ENCODE results near the gene GLIS1.

GLIS1 gene

DNA sequence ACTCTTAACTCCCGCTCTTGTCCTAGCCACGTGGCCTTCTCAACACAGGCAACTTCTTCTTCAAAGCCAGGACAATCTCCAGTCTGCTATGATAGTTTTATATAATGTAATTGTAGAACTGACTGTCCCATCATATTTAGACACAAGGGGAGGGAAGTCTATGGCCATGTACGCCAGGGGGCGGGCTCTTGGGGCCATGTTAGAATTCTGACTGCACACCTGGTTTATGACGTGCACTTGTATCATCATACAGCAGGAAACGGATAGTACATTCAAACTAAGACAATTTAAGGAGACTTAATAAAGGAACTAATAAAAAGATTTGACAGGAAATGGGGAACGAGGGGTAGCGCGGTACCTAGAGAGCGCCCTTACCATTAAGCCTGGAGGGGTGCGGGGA is 258.3 kb downstream of the GLIS1 start:
- 95 to 96% methylated on average over 11 of the region's 11 CpGs for WGBS, 2 experiments
- Histone ChIP-seq H3K4me3 (ENCODE audit: insufficient read depth, low read depth, low read length) (no peak overlapping the region), H3K4me1 (ENCODE audit: control insufficient read depth, insufficient read depth, low read length) (no peaks in the 10 kb centered on the region), H3K27me3 (ENCODE audit: control insufficient read depth, insufficient read depth, low read length, poor library complexity, severe bottlenecking) (no peaks in the 10 kb centered on the region), H3K9me3 (ENCODE audit: control insufficient read depth, low read length) (no peaks in the 10 kb centered on the region), H3K36me3 (ENCODE audit: control insufficient read depth, insufficient read depth, low read length) (no peaks in the 10 kb centered on the region), H3K27ac (ENCODE audit: insufficient read depth, low read depth, low read length, poor library complexity, severe bottlenecking) (no peak overlapping the region)

DNA sequence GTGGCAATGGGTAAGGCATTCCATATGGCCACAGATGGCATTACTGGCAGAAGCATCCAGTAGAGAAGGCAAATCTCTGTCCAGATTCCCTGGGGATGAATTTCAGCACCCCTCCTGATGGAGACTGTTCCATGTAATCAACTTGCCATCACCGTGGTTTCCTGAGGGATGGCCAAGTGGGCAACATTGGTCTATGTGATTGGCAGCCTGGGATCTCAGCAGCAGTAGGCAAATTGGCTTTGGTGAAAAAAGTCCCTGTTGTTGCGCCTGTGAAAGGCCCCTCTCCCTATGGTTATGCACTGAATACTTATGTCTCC is 260.5 kb downstream of the GLIS1 start:
- Histone ChIP-seq H3K4me3 (ENCODE audit: insufficient read depth, low read depth, low read length) (no peak overlapping the region), H3K9me3 (ENCODE audit: control insufficient read depth, low read length) (no peaks in the 10 kb centered on the region), H3K4me1 (ENCODE audit: control insufficient read depth, insufficient read depth, low read length) (no peaks in the 10 kb centered on the region), H3K36me3 (ENCODE audit: control insufficient read depth, insufficient read depth, low read length) (no peaks in the 10 kb centered on the region), H3K27ac (ENCODE audit: insufficient read depth, low read depth, low read length, poor library complexity, severe bottlenecking) (no peak overlapping the region), H3K27me3 (ENCODE audit: control insufficient read depth, insufficient read depth, low read length, poor library complexity, severe bottlenecking) (no peaks in the 10 kb centered on the region)
- WGBS, 2 experiments: 92 to 94% methylated on average over 2 of the region's 2 CpGs

DNA sequence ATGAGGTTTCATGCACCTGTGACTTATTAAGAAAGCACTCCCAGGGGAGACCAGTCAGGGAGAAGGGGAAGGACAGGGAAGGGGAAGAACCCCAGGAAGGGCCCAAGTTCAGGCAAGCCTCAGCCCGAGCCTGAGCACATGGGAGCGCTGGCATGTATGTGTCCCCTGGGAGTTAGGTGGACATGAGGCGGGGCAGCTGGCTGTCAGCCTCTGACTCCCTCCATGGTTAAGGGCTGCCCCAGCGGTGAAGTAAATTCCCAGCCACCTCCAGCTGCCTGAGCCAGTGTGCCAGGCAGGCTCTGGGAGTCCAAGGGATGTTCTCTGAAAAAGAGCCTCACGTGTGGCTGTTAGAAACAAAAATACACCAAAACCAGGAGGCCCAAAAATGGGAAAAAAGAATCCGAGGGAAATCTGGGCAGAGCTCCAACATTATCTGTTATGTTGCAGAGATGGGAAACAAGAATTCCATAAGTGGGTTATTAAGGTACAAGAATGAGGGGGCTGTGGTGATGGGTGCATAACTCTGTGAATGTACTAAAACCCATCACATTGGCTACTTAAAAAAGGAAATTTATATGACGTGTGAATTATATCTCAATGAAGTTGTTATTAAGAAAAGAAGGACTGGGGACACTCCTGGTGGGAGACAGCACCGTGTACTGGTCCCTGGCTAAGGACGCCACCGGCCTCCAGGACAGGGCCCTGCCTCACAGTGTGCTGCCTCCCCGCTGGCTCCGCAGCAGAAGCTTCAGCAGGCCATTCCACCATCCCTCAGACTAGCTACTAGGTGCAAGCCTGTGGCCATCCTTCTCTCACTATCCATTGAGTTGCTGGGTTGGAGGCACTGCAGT is 261.1 kb downstream of the GLIS1 start:
- Histone ChIP-seq H3K9me3 (ENCODE audit: control insufficient read depth, low read length) (no peaks in the 10 kb centered on the region), H3K27me3 (ENCODE audit: control insufficient read depth, insufficient read depth, low read length, poor library complexity, severe bottlenecking) (no peaks in the 10 kb centered on the region), H3K4me1 (ENCODE audit: control insufficient read depth, insufficient read depth, low read length) (no peaks in the 10 kb centered on the region), H3K27ac (ENCODE audit: insufficient read depth, low read depth, low read length, poor library complexity, severe bottlenecking) (no peak overlapping the region), H3K4me3 (ENCODE audit: insufficient read depth, low read depth, low read length) (no peak overlapping the region), H3K36me3 (ENCODE audit: control insufficient read depth, insufficient read depth, low read length) (no peaks in the 10 kb centered on the region)
- WGBS, 2 experiments: 94% methylated on average over 12 of the region's 12 CpGs

DNA sequence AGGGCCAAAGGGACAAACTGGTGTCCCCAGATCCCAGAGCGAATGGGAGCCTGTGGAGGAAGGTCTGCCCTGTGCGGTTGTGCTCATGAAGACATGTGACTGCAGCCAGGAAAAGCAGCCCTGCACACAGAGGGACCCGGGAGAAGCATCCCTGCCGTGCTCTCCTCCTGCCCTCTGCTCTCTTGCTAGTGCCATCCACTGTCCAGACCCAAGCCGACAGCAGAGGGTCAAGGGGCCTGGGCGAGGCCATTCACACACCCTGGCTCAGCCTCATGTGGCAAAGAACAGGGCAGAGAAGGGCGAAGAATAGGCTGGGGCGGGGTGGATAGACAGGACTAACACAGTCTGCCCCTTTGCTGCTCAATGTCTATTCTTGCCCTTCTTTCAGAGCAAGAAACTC is 262.4 kb downstream of the GLIS1 start:
- Histone ChIP-seq H3K36me3 (ENCODE audit: control insufficient read depth, insufficient read depth, low read length) (no peaks in the 10 kb centered on the region), H3K27ac (ENCODE audit: insufficient read depth, low read depth, low read length, poor library complexity, severe bottlenecking) (no peak overlapping the region), H3K4me3 (ENCODE audit: insufficient read depth, low read depth, low read length) (no peak overlapping the region), H3K4me1 (ENCODE audit: control insufficient read depth, insufficient read depth, low read length) (no peaks in the 10 kb centered on the region), H3K27me3 (ENCODE audit: control insufficient read depth, insufficient read depth, low read length, poor library complexity, severe bottlenecking) (no peaks in the 10 kb centered on the region), H3K9me3 (ENCODE audit: control insufficient read depth, low read length) (no peaks in the 10 kb centered on the region)
- WGBS, 2 experiments: 90 to 94% methylated on average over 8 of the region's 8 CpGs

DNA sequence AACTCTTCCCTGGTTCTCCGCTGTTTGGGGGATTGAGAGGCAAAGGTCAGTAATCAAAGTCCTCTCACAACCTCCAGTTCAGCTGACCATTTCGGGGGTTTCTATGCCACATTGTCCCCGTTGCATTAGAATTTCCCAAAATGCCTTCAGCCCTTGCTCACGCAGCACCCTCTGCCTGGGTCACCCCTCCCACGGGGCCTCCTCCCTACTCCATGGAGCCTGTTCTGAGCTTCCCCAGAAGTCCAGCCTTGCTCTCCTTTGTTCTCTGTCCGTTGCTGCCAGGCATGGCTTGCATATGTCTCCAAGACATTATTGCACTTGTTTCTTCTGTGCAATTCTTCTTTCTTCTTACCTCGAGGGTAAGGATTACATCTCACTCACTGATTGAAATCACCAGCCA is 263.3 kb downstream of the GLIS1 start:
- Histone ChIP-seq H3K4me1 (ENCODE audit: control insufficient read depth, insufficient read depth, low read length) (no peaks in the 10 kb centered on the region), H3K36me3 (ENCODE audit: control insufficient read depth, insufficient read depth, low read length) (no peaks in the 10 kb centered on the region), H3K27me3 (ENCODE audit: control insufficient read depth, insufficient read depth, low read length, poor library complexity, severe bottlenecking) (no peaks in the 10 kb centered on the region), H3K9me3 (ENCODE audit: control insufficient read depth, low read length) (no peaks in the 10 kb centered on the region), H3K27ac (ENCODE audit: insufficient read depth, low read depth, low read length, poor library complexity, severe bottlenecking) (no peak overlapping the region), H3K4me3 (ENCODE audit: insufficient read depth, low read depth, low read length) (no peak overlapping the region)
- WGBS, 2 experiments: 89 to 91% methylated on average over 7 of the region's 7 CpGs

DNA sequence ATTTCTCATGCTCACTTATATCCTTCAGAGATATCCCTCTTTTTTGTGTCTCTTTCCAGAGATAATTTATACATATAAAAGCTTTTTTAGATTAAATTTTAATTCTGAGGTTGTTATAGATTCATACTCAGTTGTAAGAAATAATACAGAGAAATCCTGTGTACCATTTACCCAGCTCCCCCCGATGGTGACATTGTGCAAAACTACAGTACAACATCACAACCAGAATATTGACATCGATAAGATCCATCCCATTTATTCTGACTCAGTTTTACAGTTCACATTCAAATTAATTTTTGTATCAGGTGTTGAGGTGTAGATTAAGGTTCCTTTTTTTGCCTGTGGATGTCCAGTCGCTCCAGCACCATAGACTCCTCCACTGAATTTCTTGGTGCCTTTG is 265.5 kb downstream of the GLIS1 start:
- H3K4me1 ChIP-seq (ENCODE audit: control insufficient read depth, insufficient read depth, low read length): no peaks in the 10 kb centered on the region
- H3K36me3 ChIP-seq (ENCODE audit: control insufficient read depth, insufficient read depth, low read length): no peaks in the 10 kb centered on the region
- no peak overlapping the region for H3K27ac ChIP-seq (ENCODE audit: insufficient read depth, low read depth, low read length, poor library complexity, severe bottlenecking)
- 80 to 84% methylated on average over 2 to 3 of the region's 3 CpGs for WGBS, 2 experiments
- no peaks in the 10 kb centered on the region for H3K9me3 ChIP-seq (ENCODE audit: control insufficient read depth, low read length)
- no peak overlapping the region for H3K4me3 ChIP-seq (ENCODE audit: insufficient read depth, low read depth, low read length)
- H3K27me3 ChIP-seq (ENCODE audit: control insufficient read depth, insufficient read depth, low read length, poor library complexity, severe bottlenecking): no peaks in the 10 kb centered on the region

DNA sequence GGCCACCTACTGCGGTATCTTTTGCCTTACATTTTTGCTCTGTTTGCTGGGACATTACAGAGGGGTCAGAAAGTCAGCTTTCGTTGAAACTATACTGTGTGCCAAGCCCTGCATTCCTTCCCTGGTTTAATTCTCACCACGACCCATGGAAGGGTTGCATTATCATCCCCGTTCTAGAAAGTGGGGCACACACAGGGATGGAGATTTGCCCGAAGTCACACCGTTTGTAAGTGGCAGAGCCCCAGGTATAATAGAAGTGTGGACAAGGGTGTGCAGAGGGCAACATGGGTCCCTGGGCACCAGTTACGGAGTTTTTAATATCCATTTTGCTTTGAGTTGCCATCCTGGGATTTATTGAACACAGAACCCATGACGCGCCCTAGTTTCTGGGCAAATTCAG is 268.0 kb downstream of the GLIS1 start:
- 95% methylated on average over 9 of the region's 9 CpGs for WGBS, 2 experiments
- Histone ChIP-seq H3K4me1 (ENCODE audit: control insufficient read depth, insufficient read depth, low read length) (no peaks in the 10 kb centered on the region), H3K27ac (ENCODE audit: insufficient read depth, low read depth, low read length, poor library complexity, severe bottlenecking) (no peak overlapping the region), H3K9me3 (ENCODE audit: control insufficient read depth, low read length) (no peaks in the 10 kb centered on the region), H3K4me3 (ENCODE audit: insufficient read depth, low read depth, low read length) (no peak overlapping the region), H3K36me3 (ENCODE audit: control insufficient read depth, insufficient read depth, low read length) (no peaks in the 10 kb centered on the region), H3K27me3 (ENCODE audit: control insufficient read depth, insufficient read depth, low read length, poor library complexity, severe bottlenecking) (no peaks in the 10 kb centered on the region)

DNA sequence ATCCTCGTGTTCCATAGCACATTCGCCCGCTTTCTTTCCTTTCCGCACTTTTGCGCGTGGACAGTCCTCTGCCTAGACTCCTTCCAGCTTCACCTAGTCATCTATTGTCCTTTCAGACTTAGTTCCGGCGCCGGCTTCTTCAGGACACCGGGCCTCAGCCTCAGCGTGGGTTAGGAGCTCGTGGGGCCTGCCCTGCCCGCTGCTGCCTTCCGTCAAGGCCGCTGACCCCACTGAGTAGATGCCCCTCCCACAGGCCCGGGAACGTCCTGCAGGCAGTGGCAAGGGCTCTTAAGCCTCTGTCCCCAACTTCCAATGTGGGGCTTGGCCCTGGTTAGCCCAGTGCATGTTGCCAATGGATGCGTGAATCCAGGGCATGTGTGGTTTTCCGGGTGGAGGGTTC is 268.4 kb downstream of the GLIS1 start:
- H3K4me1 ChIP-seq (ENCODE audit: control insufficient read depth, insufficient read depth, low read length): no peaks in the 10 kb centered on the region
- no peaks in the 10 kb centered on the region for H3K27me3 ChIP-seq (ENCODE audit: control insufficient read depth, insufficient read depth, low read length, poor library complexity, severe bottlenecking)
- no peaks in the 10 kb centered on the region for H3K9me3 ChIP-seq (ENCODE audit: control insufficient read depth, low read length)
- H3K27ac ChIP-seq (ENCODE audit: insufficient read depth, low read depth, low read length, poor library complexity, severe bottlenecking): no peak overlapping the region
- H3K36me3 ChIP-seq (ENCODE audit: control insufficient read depth, insufficient read depth, low read length): no peaks in the 10 kb centered on the region
- no peak overlapping the region for H3K4me3 ChIP-seq (ENCODE audit: insufficient read depth, low read depth, low read length)
- 87 to 88% methylated on average over 19 of the region's 19 CpGs for WGBS, 2 experiments

DNA sequence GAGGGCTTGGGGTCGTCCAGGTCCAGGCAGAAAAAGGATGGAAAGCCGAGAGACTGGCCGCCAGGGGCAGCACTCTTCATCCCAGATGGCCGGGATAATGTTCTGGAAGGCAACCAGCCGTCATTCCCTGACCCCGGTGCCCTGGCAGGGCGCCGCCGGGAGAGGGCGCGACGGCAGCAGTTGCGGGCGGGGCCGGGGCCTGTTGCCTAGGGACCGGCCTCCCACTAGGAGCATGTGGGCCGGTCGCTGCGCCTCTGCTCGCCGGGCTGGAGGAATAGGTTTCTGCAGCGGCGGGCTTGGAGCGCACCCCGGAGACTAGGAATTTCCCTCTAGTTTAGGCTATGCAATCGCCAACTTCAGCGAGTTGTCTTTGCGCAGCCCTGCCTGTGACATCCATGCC is 268.8 kb downstream of the GLIS1 start:
- Histone ChIP-seq H3K36me3 (ENCODE audit: control insufficient read depth, insufficient read depth, low read length) (no peaks in the 10 kb centered on the region), H3K4me1 (ENCODE audit: control insufficient read depth, insufficient read depth, low read length) (no peaks in the 10 kb centered on the region), H3K9me3 (ENCODE audit: control insufficient read depth, low read length) (no peaks in the 10 kb centered on the region), H3K27ac (ENCODE audit: insufficient read depth, low read depth, low read length, poor library complexity, severe bottlenecking) (no peak overlapping the region), H3K27me3 (ENCODE audit: control insufficient read depth, insufficient read depth, low read length, poor library complexity, severe bottlenecking) (no peaks in the 10 kb centered on the region), H3K4me3 (ENCODE audit: insufficient read depth, low read depth, low read length) (no peak overlapping the region)
- WGBS, 2 experiments: 39 to 40% methylated on average over 28 of the region's 28 CpGs

DNA sequence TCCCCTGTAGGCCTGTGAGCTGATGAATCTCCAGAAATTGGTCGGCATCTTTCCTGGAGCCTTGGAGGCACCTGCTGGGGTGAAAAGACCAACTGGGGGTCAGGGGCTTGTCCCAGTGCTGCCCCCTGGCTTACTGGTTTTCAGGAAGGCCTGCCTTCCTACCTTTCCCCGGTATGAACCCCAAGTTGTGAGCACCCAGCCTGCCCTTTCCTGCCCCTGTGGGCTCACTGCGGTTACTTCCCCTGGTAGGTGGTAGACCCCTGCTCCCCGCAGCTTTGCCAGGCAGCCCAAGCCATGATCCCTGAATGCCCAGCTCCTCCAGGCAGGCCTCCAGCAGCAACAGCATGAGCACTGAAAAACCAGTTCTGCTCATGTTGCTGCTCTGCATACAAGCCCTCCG is 269.6 kb downstream of the GLIS1 start:
- Histone ChIP-seq H3K4me3 (ENCODE audit: insufficient read depth, low read depth, low read length) (no peak overlapping the region), H3K27ac (ENCODE audit: insufficient read depth, low read depth, low read length, poor library complexity, severe bottlenecking) (no peak overlapping the region), H3K36me3 (ENCODE audit: control insufficient read depth, insufficient read depth, low read length) (no peaks in the 10 kb centered on the region), H3K27me3 (ENCODE audit: control insufficient read depth, insufficient read depth, low read length, poor library complexity, severe bottlenecking) (no peaks in the 10 kb centered on the region), H3K4me1 (ENCODE audit: control insufficient read depth, insufficient read depth, low read length) (no peaks in the 10 kb centered on the region), H3K9me3 (ENCODE audit: control insufficient read depth, low read length) (no peaks in the 10 kb centered on the region)
- 91% methylated on average over 5 of the region's 5 CpGs for WGBS, 2 experiments

DNA sequence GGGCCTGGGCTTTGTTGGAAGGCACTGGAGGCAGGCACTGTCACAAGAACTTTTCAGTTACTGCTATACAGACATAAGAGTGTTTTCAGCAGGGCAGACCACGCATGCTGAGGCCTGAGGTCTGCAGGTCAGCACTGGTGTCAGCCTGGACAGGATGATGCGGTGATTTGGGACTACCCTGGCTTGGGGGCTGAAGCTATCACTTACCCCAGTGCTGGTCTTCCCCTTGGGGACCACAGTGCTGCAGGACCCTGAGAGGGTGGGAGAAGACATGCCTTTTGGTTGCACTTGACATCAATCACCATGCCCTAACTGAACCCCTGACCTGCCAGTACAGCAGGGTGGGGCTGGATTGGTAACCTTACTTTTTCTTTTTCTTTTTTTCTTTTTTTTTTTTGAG is 270.6 kb downstream of the GLIS1 start:
- Histone ChIP-seq H3K4me3 (ENCODE audit: insufficient read depth, low read depth, low read length) (no peak overlapping the region), H3K36me3 (ENCODE audit: control insufficient read depth, insufficient read depth, low read length) (no peaks in the 10 kb centered on the region), H3K9me3 (ENCODE audit: control insufficient read depth, low read length) (no peaks in the 10 kb centered on the region), H3K27me3 (ENCODE audit: control insufficient read depth, insufficient read depth, low read length, poor library complexity, severe bottlenecking) (no peaks in the 10 kb centered on the region), H3K4me1 (ENCODE audit: control insufficient read depth, insufficient read depth, low read length) (no peaks in the 10 kb centered on the region), H3K27ac (ENCODE audit: insufficient read depth, low read depth, low read length, poor library complexity, severe bottlenecking) (no peak overlapping the region)
- WGBS, 2 experiments: 92 to 94% methylated on average over 2 of the region's 2 CpGs
